Measurements from ENCODE around the gene TUBB. TPM values are rescaled to one million over a fixed set of nuclear protein-coding genes. Genes with fewer than 3 reads are reported as not detected.
A peak's percentile ranks its signal among the peaks of the same experiment; 100 is the strongest.
"Not testable (repeated sequence)": the region's sequence is repeated elsewhere in the genome, so short reads cannot be mapped to it uniquely, and the experiment has no call there.

Gene TUBB
- total RNA-seq, 1 donor from 2014 or later: 267 TPM

DNA sequence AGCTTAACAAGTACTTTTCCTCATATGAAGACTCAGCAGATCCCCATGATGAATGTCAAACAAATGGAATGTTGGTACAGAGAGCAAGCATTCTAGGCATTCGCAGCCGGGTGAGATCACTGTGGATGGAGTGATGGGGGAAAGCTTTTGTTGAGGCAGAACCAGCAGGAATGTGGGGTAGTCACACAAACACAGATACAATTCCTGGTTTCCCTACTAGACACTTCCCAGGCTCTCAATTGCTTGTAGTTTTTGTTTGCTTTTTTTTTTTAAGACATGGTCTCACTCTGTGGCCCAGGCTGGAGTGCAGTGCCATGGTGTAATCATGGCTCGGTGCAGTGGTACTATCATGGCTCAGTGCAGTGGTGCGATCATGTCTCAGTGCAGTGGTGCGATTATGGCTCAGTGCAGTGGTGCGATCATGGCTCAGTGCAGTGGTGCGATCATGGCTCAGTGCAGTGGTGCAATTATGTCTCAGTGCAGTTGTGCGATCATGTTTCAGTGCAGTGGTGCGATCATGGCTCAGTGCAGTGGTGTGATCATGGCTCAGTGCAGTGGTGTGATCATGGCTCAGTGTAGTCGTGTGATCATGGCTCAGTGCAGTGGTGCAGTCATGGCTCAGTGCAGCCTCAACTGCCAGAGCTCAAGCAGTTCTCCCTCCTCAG lies 39.6 kb downstream of the TUBB start:
- peak; percentile 77 to 87 for DNase-seq (ENCODE audit: low read depth in 2 of 2)

DNA sequence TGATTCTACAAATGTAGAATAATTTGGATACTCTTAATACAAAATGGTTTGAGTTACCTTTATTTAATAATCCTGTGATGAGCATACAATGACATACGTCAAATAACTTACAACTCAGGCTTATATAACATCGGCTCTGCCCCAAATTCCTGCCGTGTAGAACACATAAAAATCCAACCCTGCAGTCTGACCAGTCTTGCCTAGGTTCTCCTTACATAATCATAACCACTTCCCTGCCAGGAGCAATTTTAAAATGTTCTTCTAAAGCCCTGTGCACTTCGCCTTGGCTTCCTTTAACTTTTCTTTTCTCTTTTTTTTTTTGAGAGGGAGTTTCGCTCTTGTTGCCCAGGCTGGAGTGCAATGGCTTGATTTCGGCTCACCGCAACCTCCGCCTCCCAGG lies 40.4 kb downstream of the TUBB start:
- no peak for DNase-seq (ENCODE audit: low read depth in 2 of 2)

DNA sequence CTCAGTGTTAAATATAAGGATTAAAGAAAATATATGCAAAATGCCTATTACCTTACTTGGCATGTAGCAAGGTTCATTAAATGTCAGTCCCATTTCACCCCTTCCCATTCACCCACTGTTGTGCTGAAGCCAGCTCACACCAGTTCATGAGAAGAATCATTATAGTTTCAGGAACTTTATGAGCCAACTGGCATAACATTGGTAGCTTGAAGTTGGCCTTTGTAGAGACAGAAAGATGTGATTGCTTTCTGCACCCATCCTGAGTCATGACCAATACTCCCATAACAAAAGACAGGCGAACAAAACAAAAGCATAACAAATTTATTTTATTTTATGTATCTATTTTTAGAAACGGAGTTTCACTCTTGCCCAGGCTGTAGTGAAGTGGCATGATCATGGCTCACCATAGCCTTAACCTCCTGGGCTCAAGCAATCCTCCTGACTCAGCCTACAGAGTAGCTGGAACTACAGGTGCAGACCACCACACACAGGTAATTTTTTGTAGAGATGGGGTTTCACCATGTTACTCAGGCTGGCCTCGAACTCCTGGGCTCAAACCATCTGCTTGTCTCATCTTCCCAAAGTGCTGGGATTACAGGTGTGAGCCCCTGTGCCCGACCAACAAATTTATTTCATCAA lies 41.8 kb downstream of the TUBB start:
- peak in 1 of 2 donors; percentile 40 for DNase-seq (ENCODE audit: low read depth in 2 of 2)

DNA sequence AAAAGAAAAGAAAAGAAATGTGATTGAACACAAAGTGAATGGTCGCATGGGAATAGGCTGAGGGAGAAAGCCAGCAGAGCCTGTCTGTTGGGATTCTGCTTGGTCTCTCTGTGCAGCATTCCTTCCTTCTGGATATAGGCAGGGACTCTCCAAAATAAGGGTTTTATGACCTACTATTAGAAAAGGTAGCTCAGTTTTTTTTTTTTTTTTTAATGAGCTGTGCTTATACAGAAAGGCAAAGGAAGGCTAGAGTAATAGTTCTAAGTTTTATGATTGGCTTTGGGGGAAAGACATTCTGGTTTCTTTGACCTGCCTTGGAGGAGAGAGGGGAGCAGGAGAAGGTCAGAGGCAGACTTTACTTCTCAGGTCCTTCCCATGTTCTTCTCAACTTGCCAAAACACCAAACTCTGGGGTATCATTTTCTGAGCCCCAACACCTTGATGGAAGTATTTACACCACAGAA lies 43.0 kb downstream of the TUBB start:
- no peak for DNase-seq (ENCODE audit: low read depth in 2 of 2)

DNA sequence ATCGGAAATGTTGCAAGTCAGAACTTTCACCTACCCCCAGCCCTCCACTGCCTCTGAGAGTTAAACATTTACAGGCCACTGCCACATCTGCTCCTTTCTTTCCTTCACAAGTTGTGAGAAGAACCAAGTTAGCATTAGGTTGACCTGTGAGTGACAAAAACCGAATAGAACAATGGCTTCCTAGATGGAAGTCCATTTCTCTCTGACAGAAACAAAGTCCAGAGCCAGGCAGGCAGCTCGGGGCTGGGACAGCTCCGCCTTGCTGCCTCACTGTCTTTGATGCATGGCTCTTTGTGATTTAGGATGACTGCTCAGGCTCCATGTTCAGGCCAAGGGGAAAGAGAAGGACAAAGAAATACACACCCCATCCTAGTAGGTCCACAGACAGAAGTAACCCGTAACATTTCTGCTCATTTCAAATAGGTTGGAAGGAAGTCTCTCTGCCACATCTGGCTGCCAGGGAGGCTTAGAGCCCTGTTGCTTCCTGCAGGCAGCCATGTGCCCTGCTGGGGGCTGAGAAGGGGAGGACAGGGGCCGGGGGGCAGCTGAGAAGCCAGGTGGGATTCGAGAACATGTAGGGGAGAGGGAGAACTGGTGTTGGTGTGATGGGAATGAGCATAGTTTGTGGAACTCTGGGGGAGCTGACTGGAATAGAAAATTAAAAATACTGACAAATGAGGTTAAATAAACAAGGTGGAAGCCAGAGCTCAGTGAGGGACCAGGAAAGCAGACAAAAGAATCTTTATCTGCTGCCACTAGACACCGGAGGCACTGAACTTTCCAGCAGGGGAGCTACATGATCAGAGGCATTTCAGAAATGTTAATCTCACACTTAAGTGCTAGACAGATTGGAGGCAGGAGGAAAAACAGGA lies 43.7 kb downstream of the TUBB start:
- DNase-seq (ENCODE audit: low read depth in 2 of 2): peak; percentile 70 to 89

DNA sequence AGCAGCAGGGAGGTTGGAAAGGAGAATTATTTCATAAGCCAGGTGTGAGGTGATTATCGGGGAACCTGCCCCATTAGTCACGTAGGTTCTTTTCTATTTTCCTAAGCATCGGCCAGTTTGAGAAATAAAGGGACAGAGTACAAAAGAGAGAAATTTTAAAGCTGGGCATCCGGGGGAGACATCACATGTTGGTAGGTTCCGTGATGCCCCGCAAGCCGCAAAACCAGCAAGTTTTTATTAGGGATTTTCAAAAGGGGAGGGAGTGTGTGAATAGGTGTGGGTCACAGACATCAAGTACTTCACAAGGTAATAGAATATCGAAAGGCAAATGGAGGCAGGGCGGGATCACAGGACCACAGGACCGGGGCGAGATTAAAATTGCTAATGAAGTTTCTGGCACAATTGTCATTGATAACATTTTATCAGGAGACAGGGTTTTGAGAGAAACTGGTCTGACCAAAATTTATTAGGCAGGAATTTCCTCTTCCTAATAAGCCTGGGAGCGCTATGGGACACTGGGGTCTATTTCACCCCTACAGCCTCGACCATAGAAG lies 44.4 kb downstream of the TUBB start:
- DNase-seq (ENCODE audit: low read depth in 2 of 2): not testable (repeated sequence)

DNA sequence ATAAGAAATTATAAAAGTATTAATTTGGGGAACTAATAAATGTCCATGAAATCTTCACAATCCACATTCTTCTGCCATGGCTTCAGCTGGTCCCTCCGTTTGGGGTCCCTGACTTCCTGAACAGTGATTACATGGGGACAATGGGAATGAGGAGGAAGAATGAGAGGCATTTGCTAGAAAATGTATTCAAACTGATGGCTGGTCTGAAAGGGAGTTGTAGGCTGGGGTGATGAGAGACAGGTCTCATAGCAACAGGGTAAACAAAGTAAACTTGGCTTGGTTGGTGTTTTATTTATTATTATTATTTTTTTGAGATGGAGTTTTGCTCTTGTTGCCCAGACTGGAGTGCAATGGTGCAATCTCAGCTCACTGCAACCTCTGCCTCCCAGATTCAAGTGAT lies 45.3 kb downstream of the TUBB start:
- DNase-seq (ENCODE audit: low read depth in 2 of 2): peak; percentile 16 to 63

DNA sequence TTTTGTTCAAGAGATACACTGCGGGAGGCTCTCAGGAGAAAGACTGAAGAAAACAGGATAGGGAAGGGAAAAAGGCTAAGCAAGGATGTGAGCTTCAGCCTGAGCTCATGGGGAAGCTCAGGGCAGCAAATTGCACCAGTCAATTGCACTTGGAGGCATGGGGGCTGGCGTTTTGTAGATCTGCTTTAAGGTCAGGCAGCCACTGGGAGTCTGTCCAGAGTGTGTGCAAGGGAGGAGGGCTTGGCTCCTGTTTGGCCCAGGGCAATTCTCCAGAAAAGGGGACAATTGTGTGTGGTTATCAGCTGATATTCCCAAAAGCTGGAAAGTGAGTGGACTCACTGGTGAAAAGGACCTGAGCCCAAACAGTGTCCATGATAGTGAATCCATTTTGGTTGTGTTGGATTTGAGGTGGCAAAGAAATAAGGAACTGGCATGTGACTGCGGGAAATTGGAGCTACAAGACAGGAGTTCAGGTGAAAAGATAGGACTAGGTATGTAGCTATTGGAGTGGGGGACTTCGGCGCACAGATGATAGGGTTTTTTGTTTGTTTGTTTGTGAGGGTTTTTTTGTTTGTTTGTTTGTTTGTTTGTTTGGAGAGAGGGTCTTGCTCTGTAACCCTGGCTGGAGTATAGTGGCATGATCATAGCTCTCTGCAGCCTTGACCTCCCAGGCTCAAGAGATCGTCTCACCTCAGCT lies 46.5 kb downstream of the TUBB start:
- peak in 1 of 2 donors; percentile 40 for DNase-seq (ENCODE audit: low read depth in 2 of 2)

DNA sequence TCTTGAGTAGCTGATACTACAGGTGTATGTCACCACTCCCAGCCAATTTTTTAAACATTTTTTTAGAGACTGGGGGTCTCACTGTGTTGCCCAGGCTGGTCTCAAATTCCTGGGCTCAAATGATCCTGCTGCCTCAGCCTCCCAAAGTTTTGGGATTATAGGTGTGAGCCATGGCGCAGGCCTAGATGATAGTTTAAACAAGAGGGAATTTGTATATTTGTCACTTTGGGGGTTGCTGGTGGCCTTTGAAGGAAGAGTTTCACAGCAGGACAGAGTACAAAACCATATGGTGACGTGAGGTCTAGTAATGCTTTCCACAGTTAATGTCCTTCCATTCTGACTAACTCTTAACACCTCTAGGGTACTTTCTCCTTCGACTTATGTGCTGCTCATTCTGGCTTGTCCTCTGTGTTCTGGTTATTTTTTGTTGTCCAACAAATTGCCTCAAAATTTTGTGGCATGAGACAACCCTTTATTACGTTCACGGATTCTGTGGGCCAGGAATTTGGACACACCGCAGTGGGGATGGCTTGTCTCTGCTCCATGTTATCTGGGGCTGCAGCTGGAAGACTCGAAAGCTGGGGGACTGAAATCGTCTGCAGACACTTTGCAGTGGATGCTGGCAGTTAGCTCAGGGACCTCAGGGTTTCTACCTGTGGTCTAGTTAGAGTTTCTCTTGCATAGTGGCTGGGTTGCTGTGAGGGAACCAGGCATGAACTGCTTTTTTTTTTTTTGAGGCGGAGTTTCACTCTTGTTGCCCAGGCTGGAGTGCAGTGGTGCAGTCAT lies 47.2 kb downstream of the TUBB start:
- no peak for DNase-seq (ENCODE audit: low read depth in 2 of 2)

DNA sequence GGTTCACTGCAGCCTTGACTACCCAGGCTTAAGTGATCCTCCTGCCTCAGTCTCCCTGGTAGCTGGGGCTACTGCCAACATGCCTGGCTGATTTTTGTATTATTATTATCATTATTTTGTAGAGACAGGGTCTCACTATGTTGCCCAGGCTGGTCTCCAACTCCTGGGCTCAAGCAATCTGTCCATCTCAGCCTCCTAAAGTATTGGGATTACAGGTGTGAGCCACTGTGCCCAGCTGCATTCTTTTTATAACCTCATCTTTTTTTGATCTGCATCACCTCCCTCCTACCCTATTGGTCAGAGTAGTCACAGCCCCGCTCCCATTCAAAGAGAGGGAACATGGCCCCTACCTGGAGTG lies 47.8 kb downstream of the TUBB start:
- no peak for DNase-seq (ENCODE audit: low read depth in 2 of 2)

DNA sequence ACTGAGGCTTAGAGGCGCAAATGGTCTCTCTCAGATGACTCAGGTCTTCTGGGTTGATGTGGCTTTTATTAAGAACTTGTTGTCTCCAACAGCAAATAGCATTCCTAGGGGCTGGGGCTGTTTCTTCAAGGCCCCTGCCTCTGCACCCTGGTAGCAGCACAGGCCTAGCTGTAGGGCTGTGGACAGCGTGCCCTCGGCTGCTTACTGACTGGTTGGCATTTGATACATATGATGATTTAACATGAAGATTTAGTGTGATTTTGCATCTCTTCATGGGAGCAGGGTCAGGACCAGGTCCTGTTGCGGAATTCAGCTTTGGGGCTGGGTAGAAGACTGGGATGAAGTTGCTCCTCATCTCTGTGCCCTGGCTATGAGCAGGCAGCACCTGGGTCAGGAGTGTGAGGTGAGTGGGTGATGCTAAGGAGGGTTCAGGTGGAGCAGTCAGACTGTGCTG lies 48.5 kb downstream of the TUBB start:
- no peak for DNase-seq (ENCODE audit: low read depth in 2 of 2)

DNA sequence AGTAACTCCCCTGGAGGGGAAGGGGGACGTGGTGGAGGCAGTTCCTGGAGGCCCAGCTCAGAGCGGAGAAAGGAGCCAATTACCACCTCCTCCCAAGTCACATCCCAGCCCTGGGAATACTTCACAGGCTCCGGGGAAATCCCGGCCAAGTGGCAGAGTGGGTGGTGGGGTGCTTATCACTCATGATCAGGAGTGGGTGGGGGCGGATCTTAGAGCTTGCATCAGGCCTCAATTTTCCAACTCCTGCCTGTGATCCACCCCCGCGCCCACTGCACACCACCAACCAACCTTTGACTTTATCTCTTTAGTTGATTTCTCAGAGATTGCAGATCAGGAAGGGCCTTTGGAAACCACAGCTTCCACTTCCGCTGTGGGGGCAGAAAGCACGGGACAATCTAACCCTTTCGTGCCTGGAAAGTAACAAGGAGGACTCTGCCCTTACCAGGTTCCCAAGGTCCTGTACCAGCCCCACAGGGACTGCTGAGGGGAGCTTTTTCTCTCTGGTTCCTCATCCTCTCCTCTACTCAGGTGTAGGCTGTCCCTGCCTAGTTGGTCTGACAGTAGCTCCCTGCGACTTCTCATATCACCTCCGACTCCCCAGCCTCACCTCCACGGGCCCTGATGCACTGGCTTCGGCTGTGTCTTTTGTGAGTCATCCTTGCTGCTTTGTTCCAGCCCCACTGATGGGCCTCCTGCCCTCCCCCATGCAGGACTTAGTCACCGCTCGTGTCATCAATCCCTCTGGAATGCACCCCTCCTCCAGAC lies 49.1 kb downstream of the TUBB start:
- DNase-seq (ENCODE audit: low read depth in 2 of 2): peak; percentile 90 to 94

DNA sequence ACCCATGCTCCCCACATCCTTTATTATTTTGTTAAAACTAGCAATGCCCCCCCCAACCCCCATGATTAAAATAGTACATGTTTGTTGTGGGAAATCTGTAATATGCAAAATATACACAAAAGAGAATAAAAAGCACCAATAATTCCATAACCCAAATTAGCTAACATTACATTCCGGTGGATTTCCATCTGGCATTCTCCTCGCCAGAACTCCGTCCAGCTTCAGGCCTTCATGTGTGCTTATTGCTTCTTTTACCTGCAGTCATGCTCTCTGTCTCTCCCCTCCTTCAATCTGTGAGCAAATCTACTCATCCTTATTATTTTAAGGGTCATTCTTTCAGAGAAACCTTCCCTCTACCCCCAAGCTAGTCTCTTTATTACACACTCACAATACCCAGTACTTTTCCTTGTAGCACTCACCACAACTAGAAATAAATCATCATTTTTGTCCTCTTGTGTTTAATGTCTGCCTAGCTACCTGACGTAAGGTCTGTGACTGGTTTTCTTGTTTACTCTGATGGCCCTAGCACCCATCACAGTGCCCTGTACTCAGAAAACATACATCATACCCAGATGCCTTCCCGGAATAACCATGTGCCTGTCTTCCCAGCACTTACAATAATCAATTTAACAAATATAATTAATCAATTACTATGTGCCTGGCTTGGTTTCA lies 49.8 kb downstream of the TUBB start:
- peak in 1 of 2 donors; percentile 42 for DNase-seq (ENCODE audit: low read depth in 2 of 2)

DNA sequence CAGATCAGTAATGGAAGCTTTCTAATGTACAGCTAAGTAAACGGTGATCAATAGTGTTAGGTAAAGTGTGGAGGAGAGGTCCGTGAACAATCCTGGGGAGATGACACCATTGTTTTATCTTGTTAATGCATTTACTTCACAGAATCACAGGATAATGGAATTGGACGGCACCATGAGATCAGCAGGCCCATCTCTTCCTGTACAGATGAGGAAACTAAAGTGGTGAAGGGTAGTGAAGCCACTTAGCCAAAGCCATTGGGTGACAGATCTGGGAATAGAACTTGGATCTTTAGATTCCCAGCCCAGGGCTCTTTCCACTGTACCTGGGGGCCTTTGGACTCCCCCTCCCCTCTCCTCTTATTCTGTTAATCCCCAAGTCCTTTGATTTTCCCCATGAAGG lies 50.4 kb downstream of the TUBB start:
- no peak for DNase-seq (ENCODE audit: low read depth in 2 of 2)

DNA sequence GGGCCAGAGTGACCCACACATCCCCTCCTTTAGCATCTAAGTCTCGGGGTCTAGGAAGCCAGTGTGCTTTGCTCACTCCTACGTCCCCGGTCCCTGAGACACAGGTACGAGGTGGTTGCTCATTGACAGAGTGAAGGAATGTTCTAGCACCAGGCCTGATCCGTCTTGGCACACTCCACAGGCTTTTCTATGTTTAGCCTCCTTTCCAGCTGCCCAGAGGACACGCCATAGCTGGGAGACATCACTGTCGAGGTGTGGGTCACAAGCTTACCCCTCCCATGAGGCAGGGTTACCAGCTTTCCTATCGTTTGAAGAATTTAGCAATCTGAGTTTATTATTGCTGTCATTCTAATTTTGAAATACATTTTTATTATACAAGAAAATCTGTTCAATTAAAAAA lies 54.5 kb downstream of the TUBB start:
- DNase-seq (ENCODE audit: low read depth in 2 of 2): no peak

Data from lung microvascular endothelial cell (primary cell).